ENCODE measurements around the gene NRBF2. TPM values are rescaled to one million over a fixed set of nuclear protein-coding genes. Genes with fewer than 3 reads are reported as not detected.

NRBF2 gene
- total and polyA plus RNA-seq, 2 donors (not counting 1 experiment from before 2014, with no cell fraction given), result 8.3 to 24.6 TPM

DNA sequence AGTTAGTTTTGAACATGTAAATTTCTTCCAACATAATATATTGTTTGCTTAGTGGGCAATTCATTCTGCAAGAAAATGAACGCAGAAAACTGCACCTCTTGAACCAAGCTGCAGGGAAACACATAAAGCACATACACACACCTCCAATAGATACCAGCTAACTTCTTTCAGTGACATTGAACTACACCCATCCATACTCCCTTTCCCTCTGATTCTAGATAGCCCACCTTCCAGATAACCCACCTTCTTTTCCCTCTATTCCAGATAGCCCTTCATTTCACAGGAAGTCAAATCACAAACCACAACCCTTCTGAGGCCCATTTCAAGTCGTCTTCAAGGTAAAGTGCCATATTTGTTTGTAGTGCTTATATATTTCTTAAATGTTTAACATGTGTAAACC, 28.5 kb downstream of the NRBF2 start:
- no peak overlapping the region for H3K4me3 Mint-ChIP-seq
- H3K9me3 Mint-ChIP-seq (ENCODE audit: insufficient read depth), result no peaks in the 10 kb centered on the region
- H3K9ac ChIP-seq (ENCODE audit: low read length), result no peak overlapping the region
- H3K4me2 ChIP-seq (replicated peaks; ENCODE audit: low read depth, low read length, poor library complexity, severe bottlenecking), result no peak overlapping the region
- CTCF ChIA-PET, result interaction anchor here (0.6 to 16.5 kb wide), 8 partner anchors 16 to 724 kb away, joined by 3 to 453 read pairs (median 4); partner anchors contain the start of gene NRBF2
- no peaks in the 10 kb centered on the region for H3K4me1 ChIP-seq (ENCODE audit: control insufficient read depth in 2 of 2, insufficient read depth in 2 of 2, low read length in 2 of 2)
- intact Hi-C loops (cut with micrococcal nuclease), result no loop called here
- peaks cover 24% of the 10 kb centered on the region for H4K20me1 ChIP-seq (ENCODE audit: control insufficient read depth, insufficient read depth, low read length, poor library complexity, severe bottlenecking)
- H3K4me1 Mint-ChIP-seq, result peaks cover 5% of the 10 kb centered on the region
- DNase-seq (no peak), ATAC-seq (ENCODE audit: low read depth) (no peak)
- 100% methylated on average over 1 of the region's 2 CpGs for WGBS (ENCODE audit: insufficient coverage)
- H3K4me3 ChIP-seq (ENCODE audit: control extremely low read depth in 1 of 5, extremely low read depth in 1 of 5, insufficient read depth in 1 of 5, low read depth in 2 of 5, low read length in 4 of 5), result no peak overlapping the region
- POLR2A ChIA-PET, result no interaction called here
- no peaks in the 10 kb centered on the region for H3K27me3 Mint-ChIP-seq
- H3K27me3 ChIP-seq (replicated peaks in 1 of 4; ENCODE audit: control extremely low read depth in 1 of 4, control insufficient read depth in 3 of 4, insufficient read depth in 4 of 4, low read length in 3 of 4), result no peaks in the 10 kb centered on the region
- no peaks in the 10 kb centered on the region for H3K9me3 ChIP-seq (ENCODE audit: control extremely low read depth in 1 of 3, control insufficient read depth in 2 of 3, insufficient read depth in 1 of 3, low read length in 2 of 3)
- peak overlapping the region; percentile 67 for H3K27ac Mint-ChIP-seq
- H3K27ac ChIP-seq (ENCODE audit: low read length in 2 of 2), result no peak overlapping the region
- no peak overlapping the region for H2AFZ ChIP-seq (ENCODE audit: insufficient read depth, low read depth, low read length, poor library complexity, severe bottlenecking)
- TF ChIP-seq, protein P1, sequence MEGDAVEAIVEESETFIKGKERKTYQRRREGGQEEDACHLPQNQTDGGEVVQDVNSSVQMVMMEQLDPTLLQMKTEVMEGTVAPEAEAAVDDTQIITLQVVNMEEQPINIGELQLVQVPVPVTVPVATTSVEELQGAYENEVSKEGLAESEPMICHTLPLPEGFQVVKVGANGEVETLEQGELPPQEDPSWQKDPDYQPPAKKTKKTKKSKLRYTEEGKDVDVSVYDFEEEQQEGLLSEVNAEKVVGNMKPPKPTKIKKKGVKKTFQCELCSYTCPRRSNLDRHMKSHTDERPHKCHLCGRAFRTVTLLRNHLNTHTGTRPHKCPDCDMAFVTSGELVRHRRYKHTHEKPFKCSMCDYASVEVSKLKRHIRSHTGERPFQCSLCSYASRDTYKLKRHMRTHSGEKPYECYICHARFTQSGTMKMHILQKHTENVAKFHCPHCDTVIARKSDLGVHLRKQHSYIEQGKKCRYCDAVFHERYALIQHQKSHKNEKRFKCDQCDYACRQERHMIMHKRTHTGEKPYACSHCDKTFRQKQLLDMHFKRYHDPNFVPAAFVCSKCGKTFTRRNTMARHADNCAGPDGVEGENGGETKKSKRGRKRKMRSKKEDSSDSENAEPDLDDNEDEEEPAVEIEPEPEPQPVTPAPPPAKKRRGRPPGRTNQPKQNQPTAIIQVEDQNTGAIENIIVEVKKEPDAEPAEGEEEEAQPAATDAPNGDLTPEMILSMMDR (IDR thresholded peaks at IDR 0.05), result no peak
- TF ChIP-seq EZH2 (IDR thresholded peaks at IDR 0.05; ENCODE audit: borderline replicate concordance, insufficient read depth, low read depth, low read length, poor library complexity, severe bottlenecking), result no peak
- H3K36me3 ChIP-seq (replicated peaks in 1 of 2; ENCODE audit: control extremely low read depth in 1 of 2, control insufficient read depth in 1 of 2, extremely low read depth in 1 of 2, insufficient read depth in 2 of 2, low read length in 1 of 2), result peaks cover 6 to 20% of the 10 kb centered on the region in 2 experiments
- peaks cover 7% of the 10 kb centered on the region for H3K79me2 ChIP-seq (ENCODE audit: control insufficient read depth, insufficient read depth, low read length)

DNA sequence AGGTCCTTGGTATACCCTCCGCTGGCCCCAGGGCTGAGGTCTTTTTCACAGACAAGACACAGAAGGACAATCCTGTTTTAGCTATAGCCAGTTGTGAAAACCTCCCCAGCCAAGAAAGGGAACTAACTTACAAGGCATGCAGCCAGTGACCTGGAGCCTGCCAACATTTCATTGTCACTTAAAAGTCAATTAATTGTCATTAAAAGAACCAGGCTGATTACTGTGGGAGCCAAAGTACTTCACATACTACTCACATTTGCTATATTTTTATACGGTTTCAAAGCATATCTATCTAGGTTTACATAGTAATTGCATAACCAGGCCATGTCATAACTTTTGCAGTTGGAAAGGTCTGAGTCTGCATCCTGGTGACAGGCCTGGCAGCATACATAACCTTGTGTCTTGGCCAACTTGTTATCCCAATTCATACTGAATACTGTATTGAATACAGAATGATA, 31.1 kb downstream of the NRBF2 start:
- no peak for TF ChIP-seq EZH2 (IDR thresholded peaks at IDR 0.05; ENCODE audit: borderline replicate concordance, insufficient read depth, low read depth, low read length, poor library complexity, severe bottlenecking)
- TF ChIP-seq, protein P1 (IDR thresholded peaks at IDR 0.05), result no peak
- H3K9ac ChIP-seq (ENCODE audit: low read length), result no peak overlapping the region
- H3K9me3 Mint-ChIP-seq (ENCODE audit: insufficient read depth), result no peaks in the 10 kb centered on the region
- intact Hi-C loops (cut with micrococcal nuclease), result no loop called here
- ChIA-PET POLR2A (interaction anchor here (0.7 kb wide), 1 partner anchor 819 kb away, joined by 3 read pairs; no protein-coding TSS in a partner anchor), CTCF (interaction anchor here (1.1 to 16.5 kb wide), 3 partner anchors 466 to 603 kb away, joined by 3 to 453 read pairs (median 129); no protein-coding TSS in a partner anchor)
- no peak overlapping the region for H2AFZ ChIP-seq (ENCODE audit: insufficient read depth, low read depth, low read length, poor library complexity, severe bottlenecking)
- H3K4me3 ChIP-seq (ENCODE audit: control extremely low read depth in 1 of 5, extremely low read depth in 1 of 5, insufficient read depth in 1 of 5, low read depth in 2 of 5, low read length in 4 of 5), result no peak overlapping the region
- H4K20me1 ChIP-seq (ENCODE audit: control insufficient read depth, insufficient read depth, low read length, poor library complexity, severe bottlenecking), result peaks cover 9% of the 10 kb centered on the region
- 100% methylated on average over 1 of the region's 2 CpGs for WGBS (ENCODE audit: insufficient coverage)
- no peaks in the 10 kb centered on the region for H3K4me1 ChIP-seq (ENCODE audit: control insufficient read depth in 2 of 2, insufficient read depth in 2 of 2, low read length in 2 of 2)
- DNase-seq, result no peak
- no peaks in the 10 kb centered on the region for H3K9me3 ChIP-seq (ENCODE audit: control extremely low read depth in 1 of 3, control insufficient read depth in 2 of 3, insufficient read depth in 1 of 3, low read length in 2 of 3)
- no peaks in the 10 kb centered on the region for H3K27me3 Mint-ChIP-seq
- H3K4me3 Mint-ChIP-seq, result no peak overlapping the region
- no peak overlapping the region for H3K27ac Mint-ChIP-seq
- H3K4me2 ChIP-seq (replicated peaks; ENCODE audit: low read depth, low read length, poor library complexity, severe bottlenecking), result no peak overlapping the region
- H3K36me3 ChIP-seq (replicated peaks in 1 of 2; ENCODE audit: control extremely low read depth in 1 of 2, control insufficient read depth in 1 of 2, extremely low read depth in 1 of 2, insufficient read depth in 2 of 2, low read length in 1 of 2), result peaks cover 12 to 36% of the 10 kb centered on the region in 2 experiments
- no peak for ATAC-seq (ENCODE audit: low read depth)
- peaks cover 2% of the 10 kb centered on the region for H3K4me1 Mint-ChIP-seq
- no peaks in the 10 kb centered on the region for H3K79me2 ChIP-seq (ENCODE audit: control insufficient read depth, insufficient read depth, low read length)
- no peaks in the 10 kb centered on the region for H3K27me3 ChIP-seq (replicated peaks in 1 of 4; ENCODE audit: control extremely low read depth in 1 of 4, control insufficient read depth in 3 of 4, insufficient read depth in 4 of 4, low read length in 3 of 4)
- no peak overlapping the region for H3K27ac ChIP-seq (ENCODE audit: low read length in 2 of 2)
